Measurements from ENCODE around the gene FCAR. TPM values are rescaled to one million over a fixed set of nuclear protein-coding genes. Genes with fewer than 3 reads are reported as not detected.
"Not testable (repeated sequence)": the region's sequence is repeated elsewhere in the genome, so short reads cannot be mapped to it uniquely, and the experiment has no call there.

FCAR gene
- total RNA-seq (2021) (0.22 to 0.39 TPM in 2 of 3 replicates, not detected in the other), Bru-seq, nascent RNA (not detected)
- long read RNA-seq, experiment 1, result 0 reads
- long read RNA-seq, experiment 2, result 0 reads
- long read RNA-seq, experiment 3, result 0 reads

DNA sequence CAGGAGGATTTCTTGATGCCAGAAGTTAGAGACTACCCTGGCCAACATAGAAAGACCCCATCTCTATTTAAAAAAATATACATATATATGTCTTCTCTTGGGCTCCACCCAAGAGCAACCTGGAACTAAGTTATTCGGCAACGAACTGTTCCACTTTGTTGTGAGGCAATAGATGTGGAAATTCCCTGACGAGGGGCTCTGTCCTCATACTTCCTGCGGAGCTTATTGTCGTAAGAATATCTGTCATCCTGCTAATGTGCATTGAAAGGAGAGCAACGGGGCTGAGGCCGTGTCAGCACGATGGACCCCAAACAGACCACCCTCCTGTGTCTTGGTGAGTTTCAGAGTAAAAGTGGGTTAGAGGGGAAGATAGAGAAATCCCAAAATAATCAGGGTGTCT, at the start of gene FCAR:
TSS of gene FCAR (plus strand) at position 246 of the 400 bp plus-strand sequence. CDS start at position 301, 55 bp downstream.
- POLR2A ChIA-PET, result no interaction called here
- CTCF ChIA-PET, result no interaction called here
- H3K27me3 Mint-ChIP-seq (ENCODE audit: low read depth), result peaks cover 18% of the 10 kb centered on the region
- TF ChIP-seq, protein P1, sequence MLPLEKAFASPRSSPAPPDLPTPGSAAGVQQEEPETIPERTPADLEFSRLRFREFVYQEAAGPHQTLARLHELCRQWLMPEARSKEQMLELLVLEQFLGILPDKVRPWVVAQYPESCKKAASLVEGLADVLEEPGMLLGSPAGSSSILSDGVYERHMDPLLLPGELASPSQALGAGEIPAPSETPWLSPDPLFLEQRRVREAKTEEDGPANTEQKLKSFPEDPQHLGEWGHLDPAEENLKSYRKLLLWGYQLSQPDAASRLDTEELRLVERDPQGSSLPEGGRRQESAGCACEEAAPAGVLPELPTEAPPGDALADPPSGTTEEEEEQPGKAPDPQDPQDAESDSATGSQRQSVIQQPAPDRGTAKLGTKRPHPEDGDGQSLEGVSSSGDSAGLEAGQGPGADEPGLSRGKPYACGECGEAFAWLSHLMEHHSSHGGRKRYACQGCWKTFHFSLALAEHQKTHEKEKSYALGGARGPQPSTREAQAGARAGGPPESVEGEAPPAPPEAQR (CRISPR knock-in tag; IDR thresholded peaks at IDR 0.05), result no peak
- TF ChIP-seq, protein P2, sequence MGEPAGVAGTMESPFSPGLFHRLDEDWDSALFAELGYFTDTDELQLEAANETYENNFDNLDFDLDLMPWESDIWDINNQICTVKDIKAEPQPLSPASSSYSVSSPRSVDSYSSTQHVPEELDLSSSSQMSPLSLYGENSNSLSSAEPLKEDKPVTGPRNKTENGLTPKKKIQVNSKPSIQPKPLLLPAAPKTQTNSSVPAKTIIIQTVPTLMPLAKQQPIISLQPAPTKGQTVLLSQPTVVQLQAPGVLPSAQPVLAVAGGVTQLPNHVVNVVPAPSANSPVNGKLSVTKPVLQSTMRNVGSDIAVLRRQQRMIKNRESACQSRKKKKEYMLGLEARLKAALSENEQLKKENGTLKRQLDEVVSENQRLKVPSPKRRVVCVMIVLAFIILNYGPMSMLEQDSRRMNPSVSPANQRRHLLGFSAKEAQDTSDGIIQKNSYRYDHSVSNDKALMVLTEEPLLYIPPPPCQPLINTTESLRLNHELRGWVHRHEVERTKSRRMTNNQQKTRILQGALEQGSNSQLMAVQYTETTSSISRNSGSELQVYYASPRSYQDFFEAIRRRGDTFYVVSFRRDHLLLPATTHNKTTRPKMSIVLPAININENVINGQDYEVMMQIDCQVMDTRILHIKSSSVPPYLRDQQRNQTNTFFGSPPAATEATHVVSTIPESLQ (CRISPR knock-in tag; IDR thresholded peaks at IDR 0.05), result no peak
- TF ChIP-seq, protein P3, sequence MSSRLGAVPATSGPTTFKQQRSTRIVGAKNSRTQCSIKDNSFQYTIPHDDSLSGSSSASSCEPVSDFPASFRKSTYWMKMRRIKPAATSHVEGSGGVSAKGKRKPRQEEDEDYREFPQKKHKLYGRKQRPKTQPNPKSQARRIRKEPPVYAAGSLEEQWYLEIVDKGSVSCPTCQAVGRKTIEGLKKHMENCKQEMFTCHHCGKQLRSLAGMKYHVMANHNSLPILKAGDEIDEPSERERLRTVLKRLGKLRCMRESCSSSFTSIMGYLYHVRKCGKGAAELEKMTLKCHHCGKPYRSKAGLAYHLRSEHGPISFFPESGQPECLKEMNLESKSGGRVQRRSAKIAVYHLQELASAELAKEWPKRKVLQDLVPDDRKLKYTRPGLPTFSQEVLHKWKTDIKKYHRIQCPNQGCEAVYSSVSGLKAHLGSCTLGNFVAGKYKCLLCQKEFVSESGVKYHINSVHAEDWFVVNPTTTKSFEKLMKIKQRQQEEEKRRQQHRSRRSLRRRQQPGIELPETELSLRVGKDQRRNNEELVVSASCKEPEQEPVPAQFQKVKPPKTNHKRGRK (CRISPR knock-in tag; IDR thresholded peaks at IDR 0.05; ENCODE audit: borderline replicate concordance), result no peak
- TF ChIP-seq ZNF423 (CRISPR knock-in tag; IDR thresholded peaks at IDR 0.05), result no peak
- TF ChIP-seq ELF4 (CRISPR knock-in tag; IDR thresholded peaks at IDR 0.05; ENCODE audit: low read depth), result no peak
- TF ChIP-seq, protein P4, sequence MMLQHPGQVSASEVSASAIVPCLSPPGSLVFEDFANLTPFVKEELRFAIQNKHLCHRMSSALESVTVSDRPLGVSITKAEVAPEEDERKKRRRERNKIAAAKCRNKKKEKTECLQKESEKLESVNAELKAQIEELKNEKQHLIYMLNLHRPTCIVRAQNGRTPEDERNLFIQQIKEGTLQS (CRISPR knock-in tag; conservative IDR thresholded peaks at IDR 0.05), result no peak
- no peak for TF ChIP-seq ZNF317 (CRISPR knock-in tag; IDR thresholded peaks at IDR 0.05; ENCODE audit: borderline replicate concordance, low read depth)
- TF ChIP-seq, protein P5, sequence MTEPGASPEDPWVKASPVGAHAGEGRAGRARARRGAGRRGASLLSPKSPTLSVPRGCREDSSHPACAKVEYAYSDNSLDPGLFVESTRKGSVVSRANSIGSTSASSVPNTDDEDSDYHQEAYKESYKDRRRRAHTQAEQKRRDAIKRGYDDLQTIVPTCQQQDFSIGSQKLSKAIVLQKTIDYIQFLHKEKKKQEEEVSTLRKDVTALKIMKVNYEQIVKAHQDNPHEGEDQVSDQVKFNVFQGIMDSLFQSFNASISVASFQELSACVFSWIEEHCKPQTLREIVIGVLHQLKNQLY (CRISPR knock-in tag; IDR thresholded peaks at IDR 0.05), result no peak
- TF ChIP-seq NR1H2 (CRISPR knock-in tag; IDR thresholded peaks at IDR 0.05), result no peak
- no peak for TF ChIP-seq JUN (CRISPR knock-in tag; IDR thresholded peaks at IDR 0.05)
- TF ChIP-seq NFATC4 (CRISPR knock-in tag; IDR thresholded peaks at IDR 0.05), result no peak
- ATAC-seq (no peak), DNase-seq (ENCODE audit: low spot score) (no peak)
- peaks cover 21% of the 10 kb centered on the region for H3K9me3 Mint-ChIP-seq
- H3K4me1 Mint-ChIP-seq, result peaks cover 19% of the 10 kb centered on the region
- H3K27ac Mint-ChIP-seq, result no peak within 1 kb of the TSS
- no peaks in the 10 kb centered on the region for H3K36me3 Mint-ChIP-seq
- H3K4me3 Mint-ChIP-seq, result no peak within 1 kb of the TSS

DNA sequence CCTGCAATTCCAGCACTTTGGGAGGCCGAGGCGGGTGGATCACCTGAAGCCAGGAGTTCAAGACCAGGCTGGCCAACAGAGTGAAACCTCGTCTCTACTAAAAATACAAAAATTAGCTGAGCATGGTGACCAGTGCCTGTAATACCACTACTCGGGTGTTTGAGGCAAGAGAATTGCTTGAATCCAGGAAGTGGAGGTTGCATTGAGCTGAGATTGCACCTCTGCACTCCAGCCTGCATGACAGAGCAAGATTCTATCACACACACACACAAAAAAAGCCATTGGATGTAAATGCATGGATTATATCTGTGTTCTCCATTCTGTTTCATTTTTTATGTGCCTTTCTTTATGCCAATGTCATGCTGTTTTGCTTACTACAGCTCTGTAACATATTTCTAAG, 49.6 kb upstream of the FCAR start:
- Mint-ChIP-seq H3K27me3 (ENCODE audit: low read depth) (peaks cover 10% of the 10 kb centered on the region), H3K9me3 (peaks cover 83% of the 10 kb centered on the region), H3K36me3 (peaks cover 42% of the 10 kb centered on the region)
- ATAC-seq; CTCF ChIA-PET; H3K4me3 Mint-ChIP-seq; H3K27ac Mint-ChIP-seq; DNase-seq (ENCODE audit: low spot score); POLR2A ChIA-PET; H3K4me1 Mint-ChIP-seq: not testable (repeated sequence)

DNA sequence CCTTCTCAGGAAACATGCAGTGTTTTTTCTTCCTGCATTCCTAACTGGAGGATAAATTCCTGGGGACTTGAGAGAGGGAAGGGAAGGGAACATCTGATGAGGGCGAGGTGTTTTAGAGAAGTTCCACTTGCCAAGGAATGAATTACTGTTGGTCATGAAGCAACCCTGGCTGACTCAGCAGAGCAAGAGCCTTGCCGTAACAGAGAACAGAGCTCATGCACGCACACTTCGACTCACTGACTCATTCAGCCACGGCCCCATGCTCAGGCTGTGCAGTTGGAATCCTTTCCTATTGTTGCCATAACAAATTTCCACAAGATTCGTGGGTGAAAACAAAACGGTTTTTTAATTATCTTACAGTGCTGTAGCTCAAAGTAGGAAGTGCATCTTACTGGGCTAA, 48.7 kb upstream of the FCAR start:
- DNase-seq (ENCODE audit: low spot score); H3K27ac Mint-ChIP-seq; POLR2A ChIA-PET; H3K4me3 Mint-ChIP-seq; ATAC-seq; CTCF ChIA-PET; H3K4me1 Mint-ChIP-seq: not testable (repeated sequence)
- H3K9me3 Mint-ChIP-seq, result peaks cover 80% of the 10 kb centered on the region
- peaks cover 16% of the 10 kb centered on the region for H3K27me3 Mint-ChIP-seq (ENCODE audit: low read depth)
- H3K36me3 Mint-ChIP-seq, result peaks cover 41% of the 10 kb centered on the region

DNA sequence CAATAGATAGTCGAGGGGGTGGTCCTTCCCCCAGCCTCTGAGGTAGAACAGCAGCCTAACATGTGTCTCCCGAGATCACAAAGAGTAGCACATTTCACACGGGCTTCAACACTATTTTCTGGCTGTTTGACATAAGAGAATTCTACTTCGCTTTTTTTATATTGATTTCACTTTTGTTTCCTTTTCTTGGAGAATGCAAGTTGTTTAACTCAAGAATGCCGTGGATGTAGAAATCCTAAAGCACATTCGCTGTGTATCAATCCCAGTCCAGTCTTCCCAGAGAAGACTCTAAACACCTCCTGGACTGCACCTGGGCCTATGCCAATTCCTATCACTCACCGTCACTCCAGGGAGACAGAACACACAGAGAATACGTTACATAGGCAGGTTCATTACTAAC, 46.0 kb upstream of the FCAR start:
- H3K27ac Mint-ChIP-seq; ATAC-seq; CTCF ChIA-PET; H3K4me1 Mint-ChIP-seq; POLR2A ChIA-PET; H3K4me3 Mint-ChIP-seq; DNase-seq (ENCODE audit: low spot score): not testable (repeated sequence)
- peaks cover 47% of the 10 kb centered on the region for H3K36me3 Mint-ChIP-seq
- H3K9me3 Mint-ChIP-seq, result peaks cover 76% of the 10 kb centered on the region
- H3K27me3 Mint-ChIP-seq (ENCODE audit: low read depth), result peaks cover 20% of the 10 kb centered on the region

DNA sequence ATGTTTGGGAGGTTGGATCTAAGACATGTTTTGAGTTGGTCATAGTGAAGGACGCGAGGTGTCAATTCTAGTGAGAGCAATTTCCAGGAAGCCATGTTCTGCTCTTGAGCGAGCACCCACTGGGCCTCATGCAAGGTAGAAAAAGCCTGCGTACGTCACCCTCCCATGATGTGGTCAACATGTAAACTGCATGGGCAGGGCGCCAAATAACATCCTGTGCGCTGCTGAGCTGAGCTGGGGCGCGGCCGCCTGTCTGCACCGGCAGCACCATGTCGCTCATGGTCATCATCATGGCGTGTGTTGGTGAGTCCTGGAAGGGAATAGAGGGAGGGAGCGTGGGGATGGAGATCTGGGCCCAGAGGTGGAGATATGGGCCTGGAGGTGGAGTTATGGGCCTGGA, 41.5 kb upstream of the FCAR start, which contains the start of gene KIR2DS4:
TSS of gene KIR2DS4 (plus strand) at position 181 of the 400 bp plus-strand sequence.
- peaks cover 73% of the 10 kb centered on the region for H3K9me3 Mint-ChIP-seq
- DNase-seq (ENCODE audit: low spot score); ATAC-seq; CTCF ChIA-PET; H3K27ac Mint-ChIP-seq; H3K4me3 Mint-ChIP-seq; POLR2A ChIA-PET; H3K4me1 Mint-ChIP-seq: not testable (repeated sequence)
- H3K27me3 Mint-ChIP-seq (ENCODE audit: low read depth), result peaks cover 13% of the 10 kb centered on the region
- H3K36me3 Mint-ChIP-seq, result peaks cover 45% of the 10 kb centered on the region

DNA sequence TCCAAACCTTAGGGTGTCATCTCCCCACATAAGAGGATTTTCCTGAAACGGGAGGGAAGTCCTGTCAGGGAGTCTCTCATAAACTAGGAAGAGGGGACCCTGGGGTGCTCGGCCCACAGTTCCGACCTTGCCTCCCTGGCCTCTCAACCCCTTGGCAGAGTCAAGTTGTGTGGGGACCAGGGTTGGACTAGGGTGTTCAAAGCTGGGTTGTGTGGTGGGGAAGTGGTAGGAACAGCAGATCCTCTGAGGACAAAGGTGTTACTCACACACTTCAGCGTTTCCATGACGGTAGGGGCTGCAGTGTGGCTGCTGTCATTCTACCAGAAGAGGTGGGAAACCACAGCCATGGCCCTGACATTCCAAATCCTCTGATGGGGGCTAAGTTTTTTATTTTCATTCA, 38.9 kb upstream of the FCAR start:
- H3K27me3 Mint-ChIP-seq (ENCODE audit: low read depth); POLR2A ChIA-PET; DNase-seq (ENCODE audit: low spot score); H3K4me1 Mint-ChIP-seq; H3K4me3 Mint-ChIP-seq; H3K27ac Mint-ChIP-seq; ATAC-seq; CTCF ChIA-PET: not testable (repeated sequence)
- Mint-ChIP-seq H3K36me3 (peaks cover 46% of the 10 kb centered on the region), H3K9me3 (peaks cover 68% of the 10 kb centered on the region)

DNA sequence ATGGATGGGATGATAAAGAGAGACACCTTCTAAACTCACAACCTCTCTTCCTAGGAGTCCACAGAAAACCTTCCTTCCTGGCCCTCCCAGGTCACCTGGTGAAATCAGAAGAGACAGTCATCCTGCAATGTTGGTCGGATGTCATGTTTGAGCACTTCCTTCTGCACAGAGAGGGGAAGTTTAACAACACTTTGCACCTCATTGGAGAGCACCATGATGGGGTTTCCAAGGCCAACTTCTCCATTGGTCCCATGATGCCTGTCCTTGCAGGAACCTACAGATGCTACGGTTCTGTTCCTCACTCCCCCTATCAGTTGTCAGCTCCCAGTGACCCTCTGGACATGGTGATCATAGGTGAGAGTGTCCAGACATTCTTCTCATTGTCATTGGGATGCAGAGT, 36.5 kb upstream of the FCAR start:
- Mint-ChIP-seq H3K36me3 (peaks cover 32% of the 10 kb centered on the region), H3K9me3 (peaks cover 60% of the 10 kb centered on the region)
- H3K4me1 Mint-ChIP-seq; ATAC-seq; H3K27ac Mint-ChIP-seq; H3K4me3 Mint-ChIP-seq; DNase-seq (ENCODE audit: low spot score); H3K27me3 Mint-ChIP-seq (ENCODE audit: low read depth); POLR2A ChIA-PET; CTCF ChIA-PET: not testable (repeated sequence)

Data from WTC11 (cell line).